Ishikawa (cell line): Measurements from ENCODE around the gene SBF2.

Experiments
- CREB1 ChIP-seq: IDR thresholded peaks from 2 replicates; pipeline ENCODE4 v1.6.1; 2012; ENCODE audit warnings: low read depth
- EGR1 ChIP-seq: IDR thresholded peaks from 2 replicates; pipeline ENCODE4 v1.6.1; 2012
- EP300 ChIP-seq: IDR thresholded peaks from 2 replicates; pipeline ENCODE4 v1.6.1; 2012; ENCODE audit warnings: borderline replicate concordance
- FOXM1 ChIP-seq: IDR thresholded peaks from 2 replicates; pipeline ENCODE4 v1.6.1; 2012; ENCODE audit warnings: low read depth, borderline replicate concordance
- MAX ChIP-seq: IDR thresholded peaks from 2 replicates; pipeline ENCODE4 v1.6.1; 2012
- NFIC ChIP-seq: IDR thresholded peaks from 2 replicates; pipeline ENCODE4 v1.6.1; 2012
- RAD21 ChIP-seq: IDR thresholded peaks from 2 replicates; pipeline ENCODE4 v1.6.1; 2012; ENCODE audit warnings: low read depth
- TAF1 ChIP-seq: IDR thresholded peaks from 2 replicates; pipeline ENCODE4 v1.6.1; 2012; ENCODE audit warnings: low read depth, mild to moderate bottlenecking
- TCF12 ChIP-seq: IDR thresholded peaks from 2 replicates; pipeline ENCODE4 v1.6.1; 2012; ENCODE audit warnings: low read depth
- USF1 ChIP-seq: IDR thresholded peaks from 2 replicates; pipeline ENCODE4 v1.6.1; 2012
- YY1 ChIP-seq: IDR thresholded peaks from 2 replicates; pipeline ENCODE4 v1.6.1; 2012; ENCODE audit warnings: low read depth
- ZBTB7A ChIP-seq: IDR thresholded peaks from 2 replicates; pipeline ENCODE4 v1.6.1; 2012; ENCODE audit warnings: low read depth

- TF ChIP-seq MAX = no peak
- TF ChIP-seq EP300 = no peak
- no peak for TF ChIP-seq EGR1
- no peak for TF ChIP-seq CREB1
- no peak for TF ChIP-seq TCF12
- no peak for TF ChIP-seq TAF1
- no peak for TF ChIP-seq USF1
- no peak for TF ChIP-seq RAD21
- TF ChIP-seq YY1 = no peak
- TF ChIP-seq ZBTB7A = no peak
- no peak for TF ChIP-seq FOXM1
- TF ChIP-seq NFIC = no peak
Measured at GRCh38 chr11:9741260-9741659, 552.8 kb downstream of the SBF2 start.
